HepG2 (cell line): ENCODE measurements around the gene CDC34. TPM values are rescaled to one million over a fixed set of nuclear protein-coding genes. Genes with fewer than 3 reads are reported as not detected.

Experiments
- AGO2 ChIP-seq: fragments of 200-400 bp; formaldehyde crosslinking; optimal IDR thresholded peaks from 2 replicates; pipeline ENCODE3; 2017; ENCODE audit warnings: mild to moderate bottlenecking, low read depth, low read length, moderate library complexity
- EZH2 ChIP-seq: conservative IDR thresholded peaks from 2 replicates; pipeline ENCODE4 v1.6.1; 2012; ENCODE audit warnings: mild to moderate bottlenecking, low read depth, low read length, moderate library complexity
- IKZF4 ChIP-seq: sonication (generic); formaldehyde crosslinking; IDR thresholded peaks from 2 replicates; pipeline ENCODE4 v1.5.1; 2020; ENCODE audit warnings: borderline replicate concordance, mild to moderate bottlenecking, low read depth, missing genetic modification reagents; ENCODE audit errors: not compliant biosample characterization
- MEF2D ChIP-seq: sonication (generic); formaldehyde crosslinking; IDR thresholded peaks from 2 replicates; pipeline ENCODE4 v1.5.1; 2020; ENCODE audit warnings: mild to moderate bottlenecking, missing genetic modification reagents
- NCOA1 ChIP-seq: sonication (generic); formaldehyde crosslinking; IDR thresholded peaks from 2 replicates; pipeline ENCODE4 v1.9.0; 2021; ENCODE audit warnings: missing genetic modification reagents
- REXO4 ChIP-seq: sonication (generic); formaldehyde crosslinking; IDR thresholded peaks from 2 replicates; pipeline ENCODE4 v1.8.0; 2022; ENCODE audit warnings: missing genetic modification reagents, mild to moderate bottlenecking, borderline replicate concordance
- SIN3A ChIP-seq: IDR thresholded peaks from 2 replicates; pipeline ENCODE4 v1.6.1; 2011; ENCODE audit warnings: low read depth, mild to moderate bottlenecking, control low read depth, low read length, borderline replicate concordance
- SP1 ChIP-seq, 2 experiments: fragments of 450-650 bp in 1 of 2; sonication (generic) in 1 of 2; formaldehyde crosslinking in 1 of 2; IDR thresholded peaks; 2 replicates each; pipeline versions ENCODE4 v1.4.0 to v1.6.1; 2016 to 2020; ENCODE audit warnings: missing genetic modification reagents in 1 of 2
- TBX2 ChIP-seq: sonication (generic); formaldehyde crosslinking; IDR thresholded peaks from 2 replicates; pipeline ENCODE4 v1.5.0; 2020; ENCODE audit warnings: missing genetic modification reagents, mild to moderate bottlenecking, borderline replicate concordance
- U2AF1 ChIP-seq: fragments of 200-400 bp; formaldehyde crosslinking; optimal IDR thresholded peaks from 2 replicates; pipeline ENCODE3; 2017; ENCODE audit warnings: mild to moderate bottlenecking, low read depth, low read length
- ZFP37 ChIP-seq: sonication (generic); formaldehyde crosslinking; IDR thresholded peaks from 2 replicates; pipeline ENCODE4 v1.4.0; 2020; ENCODE audit warnings: missing genetic modification reagents, borderline replicate concordance
- ZNF615 ChIP-seq: sonication (generic); formaldehyde crosslinking; IDR thresholded peaks from 2 replicates; pipeline ENCODE4 v1.5.0; 2020; ENCODE audit warnings: mild to moderate bottlenecking, missing genetic modification reagents, borderline replicate concordance
- ZNF749 ChIP-seq: sonication (generic); formaldehyde crosslinking; IDR thresholded peaks from 2 replicates; pipeline ENCODE4 v1.8.0; 2022; ENCODE audit warnings: mild to moderate bottlenecking, missing genetic modification reagents, moderate library complexity, borderline replicate concordance
- ZSCAN21 ChIP-seq: sonication (generic); formaldehyde crosslinking; IDR thresholded peaks from 2 replicates; pipeline ENCODE4 v1.8.0; 2022; ENCODE audit warnings: mild to moderate bottlenecking, missing genetic modification reagents, moderate library complexity, borderline replicate concordance
- polyA plus RNA-seq, 8 experiments: library from polyadenylated mRNA; depleted of rRNA in 3 of 8; stranded (reverse) in 7 of 8; unstranded in 1 of 8; fragments of >200 nt; fragmentation: Illumina TruSeq in 4 of 8; extraction: Trizol in 4 of 8; gene quantifications; 2 replicates each; pipeline versions ENCODE4 v1.2.1 to v1.2.3, GENCODE V29; 2011 to 2016; ENCODE audit warnings: low read depth in 4 of 8, missing spikeins in 1 of 8, mixed read lengths in 1 of 8; ENCODE audit not compliant: insufficient read depth in 1 of 8
- total RNA-seq, 5 experiments: library from RNA; depleted of rRNA; stranded (reverse); fragments of >200 nt; fragmentation: Illumina TruSeq; extraction: Trizol; gene quantifications; 2 replicates each; pipeline ENCODE4 v1.2.3, GENCODE V29; 2016; ENCODE audit warnings: low read depth in 1 of 5
- TF ChIP-seq, protein P1 (sequence below): sonication (generic); formaldehyde crosslinking; IDR thresholded peaks from 2 replicates; pipeline ENCODE4 v1.5.0; 2020; ENCODE audit warnings: missing genetic modification reagents
- TF ChIP-seq, protein P2 (sequence below): sonication (generic); formaldehyde crosslinking; IDR thresholded peaks from 2 replicates; pipeline ENCODE4 v1.8.1; 2023; ENCODE audit warnings: mild to moderate bottlenecking, missing genetic modification reagents
- TF ChIP-seq, protein P3 (sequence below): sonication (generic); formaldehyde crosslinking; IDR thresholded peaks from 2 replicates; pipeline ENCODE4 v1.4.0; 2020; ENCODE audit warnings: missing genetic modification reagents, borderline replicate concordance
- TF ChIP-seq, protein P4 (sequence below): sonication (generic); formaldehyde crosslinking; IDR thresholded peaks from 2 replicates; pipeline ENCODE4 v1.5.1; 2020; ENCODE audit warnings: missing genetic modification reagents, mild to moderate bottlenecking, borderline replicate concordance
- TF ChIP-seq, protein P5 (sequence below): sonication (generic); formaldehyde crosslinking; IDR thresholded peaks from 2 replicates; pipeline ENCODE4 v1.4.0; 2020; ENCODE audit warnings: missing genetic modification reagents, mild to moderate bottlenecking, borderline replicate concordance

CDC34 gene
- total and polyA plus RNA-seq, 2 of the 13 experiments (the other 11 are each of a cell fraction or from before 2014, with no cell fraction given) = 138 to 150 TPM

DNA sequence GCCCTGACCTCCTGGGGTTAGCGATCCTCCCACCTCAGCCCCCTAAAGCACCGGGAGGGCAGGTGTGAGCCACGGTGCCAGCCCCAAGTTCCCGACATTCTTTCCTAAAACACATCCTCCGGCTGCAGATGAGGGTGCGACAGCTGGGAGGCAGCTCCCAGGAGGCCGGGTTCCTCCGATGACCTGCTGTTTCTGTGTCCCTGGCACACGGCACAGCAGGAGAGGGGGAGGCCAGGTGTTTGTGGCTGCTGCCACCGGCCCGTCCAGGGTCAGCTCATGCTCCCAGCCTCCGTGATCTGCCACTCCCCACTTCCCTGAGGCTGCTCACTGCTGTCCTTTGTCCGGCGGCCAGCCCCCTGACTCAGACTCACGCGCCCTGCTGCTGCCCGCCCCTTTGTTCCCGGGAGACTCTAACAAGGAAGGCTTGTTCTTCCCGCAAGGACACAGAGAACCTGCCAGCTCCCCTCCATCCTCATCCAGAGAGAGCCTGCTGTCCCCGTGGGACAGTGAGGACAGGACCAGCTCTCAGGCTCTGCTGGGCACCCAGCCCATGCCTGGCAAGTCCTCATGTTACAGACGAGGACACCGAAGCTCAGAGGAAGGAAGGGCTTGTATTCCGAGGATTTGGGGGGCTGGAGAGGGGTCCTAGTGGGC, 45.9 kb upstream of the CDC34 start (continued):
- TF ChIP-seq EZH2 = no peak
- TF ChIP-seq, protein P1, sequence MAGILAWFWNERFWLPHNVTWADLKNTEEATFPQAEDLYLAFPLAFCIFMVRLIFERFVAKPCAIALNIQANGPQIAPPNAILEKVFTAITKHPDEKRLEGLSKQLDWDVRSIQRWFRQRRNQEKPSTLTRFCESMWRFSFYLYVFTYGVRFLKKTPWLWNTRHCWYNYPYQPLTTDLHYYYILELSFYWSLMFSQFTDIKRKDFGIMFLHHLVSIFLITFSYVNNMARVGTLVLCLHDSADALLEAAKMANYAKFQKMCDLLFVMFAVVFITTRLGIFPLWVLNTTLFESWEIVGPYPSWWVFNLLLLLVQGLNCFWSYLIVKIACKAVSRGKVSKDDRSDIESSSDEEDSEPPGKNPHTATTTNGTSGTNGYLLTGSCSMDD = no peak
- TF ChIP-seq MEF2D (CRISPR knock-in tag) = no peak
- TF ChIP-seq, protein P2, sequence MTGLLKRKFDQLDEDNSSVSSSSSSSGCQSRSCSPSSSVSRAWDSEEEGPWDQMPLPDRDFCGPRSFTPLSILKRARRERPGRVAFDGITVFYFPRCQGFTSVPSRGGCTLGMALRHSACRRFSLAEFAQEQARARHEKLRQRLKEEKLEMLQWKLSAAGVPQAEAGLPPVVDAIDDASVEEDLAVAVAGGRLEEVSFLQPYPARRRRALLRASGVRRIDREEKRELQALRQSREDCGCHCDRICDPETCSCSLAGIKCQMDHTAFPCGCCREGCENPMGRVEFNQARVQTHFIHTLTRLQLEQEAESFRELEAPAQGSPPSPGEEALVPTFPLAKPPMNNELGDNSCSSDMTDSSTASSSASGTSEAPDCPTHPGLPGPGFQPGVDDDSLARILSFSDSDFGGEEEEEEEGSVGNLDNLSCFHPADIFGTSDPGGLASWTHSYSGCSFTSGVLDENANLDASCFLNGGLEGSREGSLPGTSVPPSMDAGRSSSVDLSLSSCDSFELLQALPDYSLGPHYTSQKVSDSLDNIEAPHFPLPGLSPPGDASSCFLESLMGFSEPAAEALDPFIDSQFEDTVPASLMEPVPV (CRISPR knock-in tag) = no peak
- TF ChIP-seq ZNF749 (CRISPR knock-in tag) = no peak
- TF ChIP-seq SIN3A = no peak
- TF ChIP-seq, protein P3, sequence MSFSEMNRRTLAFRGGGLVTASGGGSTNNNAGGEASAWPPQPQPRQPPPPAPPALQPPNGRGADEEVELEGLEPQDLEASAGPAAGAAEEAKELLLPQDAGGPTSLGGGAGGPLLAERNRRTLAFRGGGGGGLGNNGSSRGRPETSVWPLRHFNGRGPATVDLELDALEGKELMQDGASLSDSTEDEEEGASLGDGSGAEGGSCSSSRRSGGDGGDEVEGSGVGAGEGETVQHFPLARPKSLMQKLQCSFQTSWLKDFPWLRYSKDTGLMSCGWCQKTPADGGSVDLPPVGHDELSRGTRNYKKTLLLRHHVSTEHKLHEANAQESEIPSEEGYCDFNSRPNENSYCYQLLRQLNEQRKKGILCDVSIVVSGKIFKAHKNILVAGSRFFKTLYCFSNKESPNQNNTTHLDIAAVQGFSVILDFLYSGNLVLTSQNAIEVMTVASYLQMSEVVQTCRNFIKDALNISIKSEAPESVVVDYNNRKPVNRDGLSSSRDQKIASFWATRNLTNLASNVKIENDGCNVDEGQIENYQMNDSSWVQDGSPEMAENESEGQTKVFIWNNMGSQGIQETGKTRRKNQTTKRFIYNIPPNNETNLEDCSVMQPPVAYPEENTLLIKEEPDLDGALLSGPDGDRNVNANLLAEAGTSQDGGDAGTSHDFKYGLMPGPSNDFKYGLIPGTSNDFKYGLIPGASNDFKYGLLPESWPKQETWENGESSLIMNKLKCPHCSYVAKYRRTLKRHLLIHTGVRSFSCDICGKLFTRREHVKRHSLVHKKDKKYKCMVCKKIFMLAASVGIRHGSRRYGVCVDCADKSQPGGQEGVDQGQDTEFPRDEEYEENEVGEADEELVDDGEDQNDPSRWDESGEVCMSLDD (CRISPR knock-in tag) = no peak
- TF ChIP-seq, protein P4, sequence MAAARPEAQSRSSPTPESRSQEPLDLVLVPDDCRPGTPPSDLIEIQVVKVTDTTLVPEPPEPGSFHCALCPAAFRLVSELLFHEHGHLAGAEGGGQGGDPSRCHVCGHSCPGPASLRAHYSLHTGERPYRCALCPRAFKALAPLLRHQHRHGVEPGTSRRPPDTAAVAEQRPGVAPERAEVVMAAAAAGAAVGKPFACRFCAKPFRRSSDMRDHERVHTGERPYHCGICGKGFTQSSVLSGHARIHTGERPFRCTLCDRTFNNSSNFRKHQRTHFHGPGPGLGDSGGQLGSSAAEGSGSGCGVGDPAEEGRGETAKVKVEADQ (CRISPR knock-in tag) = no peak
- TF ChIP-seq ZSCAN21 (CRISPR knock-in tag) = peak; percentile 34; the same call in 1 of the 2 replicates
- no peak for TF ChIP-seq AGO2
- no peak for TF ChIP-seq IKZF4
- no peak for TF ChIP-seq SP1 (IDR thresholded peaks at IDR 0.05)
- 0 out of 2 replicates have a peak, but pooled peaks have one; percentile 26 for TF ChIP-seq SP1 (CRISPR knock-in tag; IDR thresholded peaks at IDR 0.05)
- TF ChIP-seq REXO4 (CRISPR knock-in tag) = no peak
- no peak for TF ChIP-seq NCOA1 (CRISPR knock-in tag)
- TF ChIP-seq U2AF1 = no peak
- TF ChIP-seq, protein P5, sequence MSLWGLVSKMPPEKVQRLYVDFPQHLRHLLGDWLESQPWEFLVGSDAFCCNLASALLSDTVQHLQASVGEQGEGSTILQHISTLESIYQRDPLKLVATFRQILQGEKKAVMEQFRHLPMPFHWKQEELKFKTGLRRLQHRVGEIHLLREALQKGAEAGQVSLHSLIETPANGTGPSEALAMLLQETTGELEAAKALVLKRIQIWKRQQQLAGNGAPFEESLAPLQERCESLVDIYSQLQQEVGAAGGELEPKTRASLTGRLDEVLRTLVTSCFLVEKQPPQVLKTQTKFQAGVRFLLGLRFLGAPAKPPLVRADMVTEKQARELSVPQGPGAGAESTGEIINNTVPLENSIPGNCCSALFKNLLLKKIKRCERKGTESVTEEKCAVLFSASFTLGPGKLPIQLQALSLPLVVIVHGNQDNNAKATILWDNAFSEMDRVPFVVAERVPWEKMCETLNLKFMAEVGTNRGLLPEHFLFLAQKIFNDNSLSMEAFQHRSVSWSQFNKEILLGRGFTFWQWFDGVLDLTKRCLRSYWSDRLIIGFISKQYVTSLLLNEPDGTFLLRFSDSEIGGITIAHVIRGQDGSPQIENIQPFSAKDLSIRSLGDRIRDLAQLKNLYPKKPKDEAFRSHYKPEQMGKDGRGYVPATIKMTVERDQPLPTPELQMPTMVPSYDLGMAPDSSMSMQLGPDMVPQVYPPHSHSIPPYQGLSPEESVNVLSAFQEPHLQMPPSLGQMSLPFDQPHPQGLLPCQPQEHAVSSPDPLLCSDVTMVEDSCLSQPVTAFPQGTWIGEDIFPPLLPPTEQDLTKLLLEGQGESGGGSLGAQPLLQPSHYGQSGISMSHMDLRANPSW = no peak
- no peak; the same call in 1 of the 2 replicates for TF ChIP-seq TBX2 (CRISPR knock-in tag)
- TF ChIP-seq ZFP37 = no peak
- no peak for TF ChIP-seq ZNF615 (CRISPR knock-in tag)
